ENCODE data around the gene MED29. TPM values are rescaled to one million over a fixed set of nuclear protein-coding genes. Genes with fewer than 3 reads are reported as not detected.

Gene MED29
- total and polyA plus RNA-seq, 2 of the 13 experiments (the other 11 are each of a cell fraction or from before 2014, with no cell fraction given): 14.0 to 19.7 TPM

DNA sequence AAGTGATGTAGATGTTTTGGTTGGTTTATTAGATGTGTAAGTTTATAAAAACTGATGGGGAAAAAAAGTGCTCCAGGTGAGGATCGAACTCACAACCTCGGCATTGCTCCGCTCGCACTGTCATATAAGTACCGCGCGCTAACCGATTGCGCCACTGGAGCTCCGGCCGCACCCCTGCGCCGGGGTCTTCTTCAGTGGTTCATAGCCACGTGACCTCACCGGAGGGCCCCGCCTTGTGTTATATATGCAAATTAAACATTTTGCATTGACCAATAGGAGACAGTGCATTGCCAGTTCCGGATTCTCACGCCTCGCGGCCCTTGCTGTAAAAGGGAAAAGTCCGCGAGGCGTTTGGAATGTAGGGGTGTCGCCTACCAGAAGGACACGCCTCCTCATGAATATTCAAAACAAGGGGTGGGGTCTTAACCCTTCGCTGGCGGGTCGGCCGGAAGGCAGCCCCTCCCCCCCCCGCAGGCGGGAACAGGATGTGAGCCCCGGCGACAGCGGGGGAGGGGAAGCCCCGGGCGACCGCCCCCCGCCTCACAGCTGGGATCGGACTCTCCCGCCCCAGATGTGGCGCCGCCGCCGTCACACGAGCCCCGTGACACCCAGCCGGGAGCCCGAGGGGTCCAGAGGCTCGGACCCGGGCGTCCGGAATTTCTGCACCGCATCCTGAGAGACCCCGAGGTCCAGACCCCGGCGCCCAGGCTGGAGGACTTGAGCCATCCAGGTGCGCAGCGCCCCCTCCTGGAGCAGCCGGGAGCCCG is 21.1 kb downstream of the MED29 start, which contains the start of gene PLEKHG2 (continued):
- TF ChIP-seq HIC2 (CRISPR knock-in tag; IDR thresholded peaks at IDR 0.05; ENCODE audit: low read depth) (no peak), NFIB (CRISPR knock-in tag; IDR thresholded peaks at IDR 0.05; ENCODE audit: borderline replicate concordance) (no peak), SP4 (CRISPR knock-in tag; IDR thresholded peaks at IDR 0.05) (peak; percentile 91), MIER3 (CRISPR knock-in tag; IDR thresholded peaks at IDR 0.05; ENCODE audit: borderline replicate concordance) (no peak), ZFP90 (CRISPR knock-in tag; IDR thresholded peaks at IDR 0.05; ENCODE audit: borderline replicate concordance) (no peak), KLF13 (CRISPR knock-in tag; IDR thresholded peaks at IDR 0.05) (no peak)

DNA sequence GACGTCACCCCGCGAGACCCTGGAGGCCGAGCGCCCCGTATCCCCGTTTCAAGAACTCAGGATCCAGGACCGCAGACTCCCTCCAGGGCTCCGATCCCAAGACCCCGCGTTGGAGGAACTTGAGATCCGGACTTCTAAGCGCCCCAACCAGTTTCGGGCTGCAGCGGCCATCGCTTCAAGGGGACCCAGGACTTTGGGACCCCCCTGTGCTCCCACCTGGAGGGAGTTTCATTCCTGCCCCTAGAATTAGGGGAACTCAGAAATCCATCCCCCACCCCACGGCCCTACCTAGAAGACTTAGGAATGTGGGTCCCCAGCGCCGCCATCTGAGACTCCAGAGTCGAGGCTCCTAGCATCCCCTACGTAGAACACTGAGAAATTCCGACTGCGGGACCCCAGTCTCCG is 21.7 kb downstream of the MED29 start:
- peaks cover 59% of the 10 kb centered on the region for H3K4me1 ChIP-seq (ENCODE audit: insufficient read depth, low read length)
- BruUV-seq (replicated peaks): no TSS peak
- TF ChIP-seq ZNF747 (CRISPR knock-in tag; IDR thresholded peaks at IDR 0.05; ENCODE audit: borderline replicate concordance) (0 out of 2 replicates have a peak, but pooled peaks have one; percentile 61), PTBP1 (IDR thresholded peaks at IDR 0.05; ENCODE audit: low read depth, low read length, poor library complexity, severe bottlenecking) (peak; percentile 5), ZNF263 (CRISPR knock-in tag; IDR thresholded peaks at IDR 0.05) (no peak), ATF7 (IDR thresholded peaks at IDR 0.05) (no peak), ATF7 (CRISPR knock-in tag; IDR thresholded peaks at IDR 0.05) (no peak), ZBTB10 (CRISPR knock-in tag; IDR thresholded peaks at IDR 0.05; ENCODE audit: borderline replicate concordance) (peak; percentile 91; the same call in 1 of the 2 replicates), ATF1 (CRISPR knock-in tag; IDR thresholded peaks at IDR 0.05) (no peak), BRF2 (CRISPR knock-in tag; IDR thresholded peaks at IDR 0.05) (no peak)

More for the DNA sequence above, 21.7 kb downstream of the MED29 start:
- 0 out of 5 replicates have a peak, but pooled peaks cover 0 to 5% of the 10 kb centered on the region in 2 experiments for H3K36me3 ChIP-seq (replicated peaks in 1 of 2; ENCODE audit: control insufficient read depth in 1 of 2, insufficient read depth in 2 of 2, low read length in 2 of 2)
- ATAC-seq (no peak), DNase-seq (ENCODE audit: low spot score) (no peak), FAIRE-seq (no peak)
- H3K27ac ChIP-seq (ENCODE audit: extremely low read length, insufficient read depth, low read length): peak overlapping the region; percentile 62
- H3K4me3 ChIP-seq (replicated peaks in 1 of 3; ENCODE audit: insufficient read depth in 1 of 3, low read depth in 2 of 3, low read length in 3 of 3): peak overlapping the region; percentile 65 to 97 (median 95)
- 0% methylated on average over 3 of the region's 24 CpGs for WGBS (ENCODE audit: low lambda C conversion rate)
- intact Hi-C loops (cut with micrococcal nuclease; ENCODE audit: unreplicated experiment) (loop anchor here (5.0 to 10.0 kb wide), 3 partner anchors 71 to 291 kb away; partner anchors contain the start of genes EID2B and SAMD4B), in situ Hi-C loops (cut with HindIII; ENCODE audit: extremely low pct_ligation_motif_present, low pct_unique_long_range_greater_than_20kb) (no loop called here)
- ChIA-PET CTCF (ENCODE audit: low intra/inter-chr PET ratio, low total read pairs) (interaction anchor here (1.1 to 5.1 kb wide), 4 partner anchors 15 to 71 kb away, joined by 3 to 127 read pairs (median 4); partner anchors contain the start of genes MED29, PAF1 and SAMD4B), POLR2A (interaction anchor here (1.0 to 2.3 kb wide), 8 partner anchors 11 to 61 kb away, joined by 3 to 123 read pairs (median 40); partner anchors contain the start of genes MED29, PAF1 and RPS16)
- H2AFZ ChIP-seq (ENCODE audit: low read length): no peak overlapping the region
- no peaks in the 10 kb centered on the region for H3K27me3 ChIP-seq (ENCODE audit: control insufficient read depth in 1 of 2, insufficient read depth in 2 of 2, low read length in 2 of 2)
- H3K9me3 ChIP-seq (ENCODE audit: low read length): no peaks in the 10 kb centered on the region
- H3K9ac ChIP-seq (ENCODE audit: insufficient read depth, low read depth, low read length): peak overlapping the region; percentile 76
- peaks cover 27% of the 10 kb centered on the region for H3K79me2 ChIP-seq (ENCODE audit: insufficient read depth, low read length)
- peak overlapping the region; percentile 87 for H3K4me2 ChIP-seq (ENCODE audit: low read depth, low read length)
- peaks cover 10% of the 10 kb centered on the region; the same call in 1 of the 2 replicates for H4K20me1 ChIP-seq (ENCODE audit: insufficient read depth, low read length)

All from HepG2 (cell line).